Hepatocyte (in vitro differentiated cells): ENCODE results near the gene NUFIP1. TPM values are rescaled to one million over a fixed set of nuclear protein-coding genes. Genes with fewer than 3 reads are reported as not detected.
"Not testable (repeated sequence)": the region's sequence is repeated elsewhere in the genome, so short reads cannot be mapped to it uniquely, and the experiment has no call there.

Experiments used
- DNase-seq: peaks from one replicate; pipeline ENCODE4 v3.0.0-alpha.2; 2016; ENCODE audit warnings: low spot score
- H2AFZ ChIP-seq: fragments of 200-600 bp; sonication (generic); 2 replicates; pipeline ENCODE4 v1.6.0; 2016; ENCODE audit warnings: antibody characterized with exemption, mild to moderate bottlenecking
- H3K27ac ChIP-seq: fragments of 200-600 bp; sonication (generic); 2 replicates; pipeline ENCODE4 v1.5.1; 2016; ENCODE audit warnings: mild to moderate bottlenecking
- H3K27me3 ChIP-seq: fragments of 200-600 bp; sonication (generic); 2 replicates; pipeline ENCODE4 v1.6.1; 2016
- H3K36me3 ChIP-seq: fragments of 200-600 bp; sonication (generic); replicated peaks from 2 replicates; pipeline ENCODE4 v1.5.1; 2016; ENCODE audit warnings: low read depth; ENCODE audit not compliant: insufficient read depth
- H3K4me1 ChIP-seq: fragments of 200-600 bp; sonication (generic); 2 replicates; pipeline ENCODE4 v1.5.1; 2016; ENCODE audit warnings: mild to moderate bottlenecking, moderate library complexity; ENCODE audit not compliant: insufficient read depth
- H3K4me2 ChIP-seq: fragments of 200-600 bp; sonication (generic); 2 replicates; pipeline ENCODE4 v1.6.0; 2016
- H3K4me3 ChIP-seq: fragments of 200-600 bp; sonication (generic); 2 replicates; pipeline ENCODE4 v1.5.1; 2016; ENCODE audit warnings: mild to moderate bottlenecking
- H3K79me2 ChIP-seq: fragments of 200-600 bp; sonication (generic); 2 replicates; pipeline ENCODE4 v1.6.0; 2017; ENCODE audit warnings: mild to moderate bottlenecking
- H3K9me2 ChIP-seq: fragments of 200-600 bp; sonication (generic); replicated peaks from 2 replicates; pipeline ENCODE4 v1.6.0; 2017; ENCODE audit warnings: mild to moderate bottlenecking; ENCODE audit not compliant: insufficient read depth
- H3K9me3 ChIP-seq: fragments of 200-600 bp; sonication (generic); 2 replicates; pipeline ENCODE4 v1.5.1; 2016; ENCODE audit warnings: low read depth, mild to moderate bottlenecking
- H4K20me1 ChIP-seq: fragments of 200-600 bp; sonication (generic); 2 replicates; pipeline ENCODE4 v1.6.0; 2016; ENCODE audit warnings: mild to moderate bottlenecking; ENCODE audit not compliant: insufficient read depth, poor library complexity, severe bottlenecking
- EZH2 ChIP-seq: fragments of 200-600 bp; sonication (generic); IDR thresholded peaks from 2 replicates; pipeline ENCODE4 v1.6.1; 2016; ENCODE audit warnings: antibody characterized with exemption, mild to moderate bottlenecking, borderline replicate concordance
- EZH2phosphoT487 ChIP-seq: fragments of 200-600 bp; sonication (generic); IDR thresholded peaks from one replicate; pipeline ENCODE4 v1.6.1; 2018; ENCODE audit warnings: antibody characterized with exemption, mild to moderate bottlenecking, low read depth, moderate library complexity; ENCODE audit not compliant: unreplicated experiment, severe bottlenecking
- WGBS: methylation state at CpG from one replicate; pipeline ENCODE4 v1.1.6; 2016; ENCODE audit warnings: low lambda C conversion rate; ENCODE audit errors: missing lambda C conversion rate; 5-methylcytosine and 5-hydroxymethylcytosine counted together
- polyA plus RNA-seq: library from polyadenylated mRNA; unstranded; fragments of >200 nt; fragmentation: Nextera tagmentation; extraction: Ambion mirVana; gene quantifications from 2 replicates; pipeline ENCODE4 v1.2.1, GENCODE V29; 2016
- total RNA-seq: library from RNA; depleted of rRNA; stranded (reverse); fragments of >200 nt; gene quantifications from 2 replicates; pipeline ENCODE4 v1.2.3, GENCODE V29; 2014
- TF ChIP-seq, protein P1 (sequence below): fragments of 200-600 bp; sonication (generic); IDR thresholded peaks from 2 replicates; pipeline ENCODE4 v1.5.1; 2016; ENCODE audit warnings: antibody characterized with exemption, mild to moderate bottlenecking; ENCODE audit not compliant: poor library complexity

Gene NUFIP1
- total and polyA plus RNA-seq, 2 experiments from 2014 or later = 3.3 to 6.2 TPM

GRCh38 chr13:44955406-44955805, 33.9 kb downstream of the NUFIP1 start:
- no peak for DNase-seq
- Histone ChIP-seq H4K20me1 (no peaks in the 10 kb centered on the region), H3K9me2 (no peaks in the 10 kb centered on the region), H3K4me3 (no peak overlapping the region), H3K27ac (no peak overlapping the region), H3K9me3 (no peaks in the 10 kb centered on the region), H2AFZ (no peak overlapping the region), H3K4me2 (no peak overlapping the region), H3K27me3 (no peaks in the 10 kb centered on the region), H3K36me3 (no peaks in the 10 kb centered on the region), H3K79me2 (no peaks in the 10 kb centered on the region), H3K4me1 (no peaks in the 10 kb centered on the region)
- WGBS = 85% methylated on average over 3 of the region's 3 CpGs
- no peak for TF ChIP-seq EZH2
- no peak for TF ChIP-seq EZH2phosphoT487
- TF ChIP-seq, protein P1, sequence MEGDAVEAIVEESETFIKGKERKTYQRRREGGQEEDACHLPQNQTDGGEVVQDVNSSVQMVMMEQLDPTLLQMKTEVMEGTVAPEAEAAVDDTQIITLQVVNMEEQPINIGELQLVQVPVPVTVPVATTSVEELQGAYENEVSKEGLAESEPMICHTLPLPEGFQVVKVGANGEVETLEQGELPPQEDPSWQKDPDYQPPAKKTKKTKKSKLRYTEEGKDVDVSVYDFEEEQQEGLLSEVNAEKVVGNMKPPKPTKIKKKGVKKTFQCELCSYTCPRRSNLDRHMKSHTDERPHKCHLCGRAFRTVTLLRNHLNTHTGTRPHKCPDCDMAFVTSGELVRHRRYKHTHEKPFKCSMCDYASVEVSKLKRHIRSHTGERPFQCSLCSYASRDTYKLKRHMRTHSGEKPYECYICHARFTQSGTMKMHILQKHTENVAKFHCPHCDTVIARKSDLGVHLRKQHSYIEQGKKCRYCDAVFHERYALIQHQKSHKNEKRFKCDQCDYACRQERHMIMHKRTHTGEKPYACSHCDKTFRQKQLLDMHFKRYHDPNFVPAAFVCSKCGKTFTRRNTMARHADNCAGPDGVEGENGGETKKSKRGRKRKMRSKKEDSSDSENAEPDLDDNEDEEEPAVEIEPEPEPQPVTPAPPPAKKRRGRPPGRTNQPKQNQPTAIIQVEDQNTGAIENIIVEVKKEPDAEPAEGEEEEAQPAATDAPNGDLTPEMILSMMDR = no peak

GRCh38 chr13:44954224-44954623, 35.0 kb downstream of the NUFIP1 start:
- no peak overlapping the region for H2AFZ ChIP-seq
- no peaks in the 10 kb centered on the region for H3K9me3 ChIP-seq
- H3K27ac ChIP-seq = no peak overlapping the region
- TF ChIP-seq, protein P1 = no peak
- TF ChIP-seq EZH2 (no peak), EZH2phosphoT487 (no peak)
- no peaks in the 10 kb centered on the region for H4K20me1 ChIP-seq
- no peaks in the 10 kb centered on the region for H3K36me3 ChIP-seq
- H3K4me3 ChIP-seq = no peak overlapping the region
- no peaks in the 10 kb centered on the region for H3K9me2 ChIP-seq
- H3K4me2 ChIP-seq = no peak overlapping the region
- WGBS = 79% methylated on average over 7 of the region's 7 CpGs
- no peak for DNase-seq
- no peaks in the 10 kb centered on the region for H3K79me2 ChIP-seq
- H3K4me1 ChIP-seq = no peaks in the 10 kb centered on the region
- H3K27me3 ChIP-seq = no peaks in the 10 kb centered on the region

GRCh38 chr13:44952671-44953070, 36.6 kb downstream of the NUFIP1 start:
- H3K27ac ChIP-seq = no peak overlapping the region
- no peak overlapping the region for H3K4me3 ChIP-seq
- H3K4me1 ChIP-seq = no peaks in the 10 kb centered on the region
- H4K20me1 ChIP-seq = no peaks in the 10 kb centered on the region
- H3K79me2 ChIP-seq = no peaks in the 10 kb centered on the region
- 88% methylated on average over 2 of the region's 2 CpGs for WGBS
- H3K36me3 ChIP-seq = no peaks in the 10 kb centered on the region
- DNase-seq = no peak
- TF ChIP-seq EZH2phosphoT487 = no peak
- TF ChIP-seq EZH2 = no peak
- TF ChIP-seq, protein P1 = no peak
- H3K27me3 ChIP-seq = no peaks in the 10 kb centered on the region
- no peak overlapping the region for H3K4me2 ChIP-seq
- H3K9me3 ChIP-seq = no peaks in the 10 kb centered on the region
- H3K9me2 ChIP-seq = no peaks in the 10 kb centered on the region
- H2AFZ ChIP-seq = no peak overlapping the region

DNA sequence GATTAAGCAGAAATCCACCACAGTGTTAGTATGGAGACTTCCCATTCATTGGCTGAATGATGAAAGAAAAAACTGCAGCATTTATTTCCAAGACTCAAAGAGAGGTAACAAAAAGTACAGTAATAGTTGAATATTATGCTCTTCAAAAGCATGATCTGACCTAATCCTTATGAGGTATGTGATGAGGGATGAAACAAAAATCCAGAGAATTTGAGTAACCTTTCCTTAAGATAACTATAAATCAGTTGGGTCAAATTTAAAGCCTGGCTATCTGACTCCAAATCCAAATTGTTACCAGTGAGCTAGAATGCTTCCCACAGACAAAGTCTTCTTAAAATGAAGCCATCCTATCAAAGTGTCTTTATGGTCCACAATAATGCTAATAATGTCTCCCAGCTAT, 38.1 kb downstream of the NUFIP1 start:
- no peaks in the 10 kb centered on the region for H3K9me3 ChIP-seq
- no peaks in the 10 kb centered on the region for H4K20me1 ChIP-seq
- H3K4me1 ChIP-seq = no peaks in the 10 kb centered on the region
- no peak overlapping the region for H2AFZ ChIP-seq
- no peaks in the 10 kb centered on the region for H3K36me3 ChIP-seq
- H3K9me2 ChIP-seq = no peaks in the 10 kb centered on the region
- no peak overlapping the region for H3K27ac ChIP-seq
- H3K27me3 ChIP-seq = no peaks in the 10 kb centered on the region
- TF ChIP-seq EZH2phosphoT487 (no peak), EZH2 (no peak)
- TF ChIP-seq, protein P1 = no peak
- H3K4me2 ChIP-seq = no peak overlapping the region
- no peak for DNase-seq
- no peak overlapping the region for H3K4me3 ChIP-seq
- H3K79me2 ChIP-seq = no peaks in the 10 kb centered on the region

DNA sequence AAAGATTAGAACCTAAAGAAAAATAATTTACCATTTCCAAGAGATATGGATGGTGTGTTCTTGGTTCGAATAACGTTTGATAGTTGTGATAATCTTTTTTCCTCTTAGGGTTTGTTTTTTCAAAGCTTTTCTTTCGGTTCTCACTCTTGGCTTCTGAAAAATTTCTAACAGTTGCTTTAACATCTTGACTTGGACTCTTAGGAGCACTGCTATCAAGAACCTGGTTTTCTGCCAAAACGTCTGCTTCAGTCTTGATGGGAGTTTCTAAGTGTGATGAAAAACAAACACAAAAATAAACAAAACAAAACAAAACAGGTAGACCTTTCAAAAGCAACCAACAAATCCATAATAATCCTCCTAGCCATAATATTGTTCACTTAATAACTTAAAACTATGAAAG, 45.9 kb downstream of the NUFIP1 start:
- H2AFZ ChIP-seq, H3K27ac ChIP-seq, H3K9me3 ChIP-seq, H3K4me2 ChIP-seq, H3K36me3 ChIP-seq, H3K4me3 ChIP-seq, H3K27me3 ChIP-seq, H4K20me1 ChIP-seq, H3K9me2 ChIP-seq, H3K79me2 ChIP-seq, DNase-seq, H3K4me1 ChIP-seq: not testable (repeated sequence)
- WGBS = 71% methylated on average over 4 of the region's 4 CpGs
